Thyroid gland (tissue), 4 donors: ENCODE measurements around the gene CDH1.

Source experiments
- CTCF ChIP-seq, 6 experiments: fragments of 200-600 bp in 3 of 6; fragments of 450-650 bp in 3 of 6; sonication (generic) in 3 of 6; IDR thresholded peaks; one replicate each; pipeline ENCODE4 v1.5.1; 2016 to 2019; ENCODE audit warnings: antibody characterized with exemption in 6 of 6, mild to moderate bottlenecking in 2 of 6, inconsistent platforms in 1 of 6, moderate library complexity in 1 of 6
- POLR2A ChIP-seq, 2 donors: fragments of 450-650 bp; IDR thresholded peaks; one replicate each; pipeline ENCODE4 v1.6.1; 2017; ENCODE audit warnings: antibody characterized with exemption in 2 of 2, mild to moderate bottlenecking in 2 of 2, moderate library complexity in 1 of 2

- TF ChIP-seq CTCF (IDR thresholded peaks at IDR 0.05) = no peak
- TF ChIP-seq POLR2A (IDR thresholded peaks at IDR 0.05) = no peak
These were observed 42.8 kb downstream of the CDH1 start for GRCh38 chr16:68779891-68780290.
